Measurements from ENCODE around the gene NT5DC3.

NT5DC3 gene

GRCh38 chr12:103833891-103834290 lies 7.1 kb downstream of the NT5DC3 start:
- no peak overlapping the region for H2AFZ ChIP-seq (ENCODE audit: low read length)
- H3K4me3 ChIP-seq (ENCODE audit: low read length, poor library complexity, severe bottlenecking) = no peak overlapping the region
- no peaks in the 10 kb centered on the region for H4K20me1 ChIP-seq (ENCODE audit: insufficient read depth, low read length, poor library complexity, severe bottlenecking)
- TF ChIP-seq EZH2phosphoT487 (IDR thresholded peaks at IDR 0.05; ENCODE audit: borderline replicate concordance) = no peak
- TF ChIP-seq, protein P1, sequence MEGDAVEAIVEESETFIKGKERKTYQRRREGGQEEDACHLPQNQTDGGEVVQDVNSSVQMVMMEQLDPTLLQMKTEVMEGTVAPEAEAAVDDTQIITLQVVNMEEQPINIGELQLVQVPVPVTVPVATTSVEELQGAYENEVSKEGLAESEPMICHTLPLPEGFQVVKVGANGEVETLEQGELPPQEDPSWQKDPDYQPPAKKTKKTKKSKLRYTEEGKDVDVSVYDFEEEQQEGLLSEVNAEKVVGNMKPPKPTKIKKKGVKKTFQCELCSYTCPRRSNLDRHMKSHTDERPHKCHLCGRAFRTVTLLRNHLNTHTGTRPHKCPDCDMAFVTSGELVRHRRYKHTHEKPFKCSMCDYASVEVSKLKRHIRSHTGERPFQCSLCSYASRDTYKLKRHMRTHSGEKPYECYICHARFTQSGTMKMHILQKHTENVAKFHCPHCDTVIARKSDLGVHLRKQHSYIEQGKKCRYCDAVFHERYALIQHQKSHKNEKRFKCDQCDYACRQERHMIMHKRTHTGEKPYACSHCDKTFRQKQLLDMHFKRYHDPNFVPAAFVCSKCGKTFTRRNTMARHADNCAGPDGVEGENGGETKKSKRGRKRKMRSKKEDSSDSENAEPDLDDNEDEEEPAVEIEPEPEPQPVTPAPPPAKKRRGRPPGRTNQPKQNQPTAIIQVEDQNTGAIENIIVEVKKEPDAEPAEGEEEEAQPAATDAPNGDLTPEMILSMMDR (conservative IDR thresholded peaks at IDR 0.05; ENCODE audit: low read length) = peak; percentile 37; the same call in 1 of the 2 replicates
- H3K4me2 ChIP-seq (ENCODE audit: low read depth, low read length, poor library complexity, severe bottlenecking) = no peak overlapping the region
- H3K9me3 ChIP-seq (ENCODE audit: insufficient read depth, low read depth, low read length) = no peaks in the 10 kb centered on the region
- no peaks in the 10 kb centered on the region for H3K36me3 ChIP-seq (ENCODE audit: insufficient read depth, low read length)
- H3F3A ChIP-seq (ENCODE audit: low read depth) = no peaks in the 10 kb centered on the region
- no peaks in the 10 kb centered on the region for H3K27me3 ChIP-seq (ENCODE audit: insufficient read depth, low read length, poor library complexity, severe bottlenecking)
- H3K79me2 ChIP-seq (ENCODE audit: insufficient read depth, low read length) = no peaks in the 10 kb centered on the region
- H3K9ac ChIP-seq (ENCODE audit: low read depth, low read length, poor library complexity, severe bottlenecking) = no peak overlapping the region
- no peaks in the 10 kb centered on the region for H3K9me2 ChIP-seq (replicated peaks; ENCODE audit: low read depth, low read length)
- H3K4me1 ChIP-seq (ENCODE audit: insufficient read depth, low read length, poor library complexity, severe bottlenecking) = no peaks in the 10 kb centered on the region

DNA sequence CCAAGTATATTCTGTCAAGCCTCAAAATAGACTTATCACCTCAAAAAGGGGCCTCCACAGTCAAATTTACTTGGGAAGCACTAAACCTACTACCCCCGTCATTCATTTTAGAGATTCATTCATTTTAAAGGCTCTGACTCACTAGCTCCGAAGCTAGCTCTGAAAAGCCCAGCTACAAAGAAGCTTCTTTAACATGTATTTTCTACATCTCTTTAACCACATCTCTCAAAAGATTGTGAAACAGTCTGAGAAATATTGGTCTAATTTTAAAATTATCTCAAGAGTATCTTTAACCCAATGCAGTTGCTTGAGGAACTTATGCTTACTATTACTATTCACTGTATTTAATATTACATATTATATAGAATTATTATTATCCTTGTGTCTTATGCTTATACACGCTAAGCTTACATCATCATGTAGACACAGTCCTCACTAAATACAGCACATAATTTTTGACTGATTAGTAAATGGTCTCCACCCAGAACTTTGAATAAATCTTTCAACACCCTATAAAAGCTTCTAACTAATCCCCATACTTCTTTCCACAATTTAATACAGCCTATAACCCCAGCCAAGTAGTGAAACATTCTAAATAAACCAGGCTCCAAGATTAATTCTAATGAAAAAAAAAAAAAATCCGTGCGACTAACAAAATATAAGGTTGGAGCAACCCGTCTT lies 7.8 kb downstream of the NT5DC3 start:
- TF ChIP-seq EZH2phosphoT487 (IDR thresholded peaks at IDR 0.05; ENCODE audit: borderline replicate concordance) = no peak
- TF ChIP-seq, protein P1 (conservative IDR thresholded peaks at IDR 0.05; ENCODE audit: low read length) = no peak
- H3K9me2 ChIP-seq (replicated peaks; ENCODE audit: low read depth, low read length) = no peaks in the 10 kb centered on the region
- H2AFZ ChIP-seq (ENCODE audit: low read length) = no peak overlapping the region
- no peaks in the 10 kb centered on the region for H3K27me3 ChIP-seq (ENCODE audit: insufficient read depth, low read length, poor library complexity, severe bottlenecking)
- H3K4me2 ChIP-seq (ENCODE audit: low read depth, low read length, poor library complexity, severe bottlenecking) = no peak overlapping the region
- H3K4me1 ChIP-seq (ENCODE audit: insufficient read depth, low read length, poor library complexity, severe bottlenecking) = no peaks in the 10 kb centered on the region
- no peak overlapping the region for H3K9ac ChIP-seq (ENCODE audit: low read depth, low read length, poor library complexity, severe bottlenecking)
- H4K20me1 ChIP-seq (ENCODE audit: insufficient read depth, low read length, poor library complexity, severe bottlenecking) = no peaks in the 10 kb centered on the region
- H3K79me2 ChIP-seq (ENCODE audit: insufficient read depth, low read length) = no peaks in the 10 kb centered on the region
- H3K36me3 ChIP-seq (ENCODE audit: insufficient read depth, low read length) = no peaks in the 10 kb centered on the region
- no peaks in the 10 kb centered on the region for H3F3A ChIP-seq (ENCODE audit: low read depth)
- no peak overlapping the region for H3K4me3 ChIP-seq (ENCODE audit: low read length, poor library complexity, severe bottlenecking)
- H3K9me3 ChIP-seq (ENCODE audit: insufficient read depth, low read depth, low read length) = no peaks in the 10 kb centered on the region

GRCh38 chr12:103832048-103832997 lies 8.7 kb downstream of the NT5DC3 start:
- H3K9me2 ChIP-seq (replicated peaks; ENCODE audit: low read depth, low read length) = no peaks in the 10 kb centered on the region
- no peaks in the 10 kb centered on the region for H3K36me3 ChIP-seq (ENCODE audit: insufficient read depth, low read length)
- no peaks in the 10 kb centered on the region for H3K79me2 ChIP-seq (ENCODE audit: insufficient read depth, low read length)
- no peaks in the 10 kb centered on the region for H3K27me3 ChIP-seq (ENCODE audit: insufficient read depth, low read length, poor library complexity, severe bottlenecking)
- H3K4me1 ChIP-seq (ENCODE audit: insufficient read depth, low read length, poor library complexity, severe bottlenecking) = no peaks in the 10 kb centered on the region
- no peak overlapping the region for H3K4me3 ChIP-seq (ENCODE audit: low read length, poor library complexity, severe bottlenecking)
- H3K9me3 ChIP-seq (ENCODE audit: insufficient read depth, low read depth, low read length) = no peaks in the 10 kb centered on the region
- TF ChIP-seq, protein P1 (conservative IDR thresholded peaks at IDR 0.05; ENCODE audit: low read length) = no peak
- no peak for TF ChIP-seq EZH2phosphoT487 (IDR thresholded peaks at IDR 0.05; ENCODE audit: borderline replicate concordance)
- no peak overlapping the region for H2AFZ ChIP-seq (ENCODE audit: low read length)
- no peaks in the 10 kb centered on the region for H4K20me1 ChIP-seq (ENCODE audit: insufficient read depth, low read length, poor library complexity, severe bottlenecking)
- no peaks in the 10 kb centered on the region for H3F3A ChIP-seq (ENCODE audit: low read depth)
- no peak overlapping the region for H3K9ac ChIP-seq (ENCODE audit: low read depth, low read length, poor library complexity, severe bottlenecking)
- no peak overlapping the region for H3K4me2 ChIP-seq (ENCODE audit: low read depth, low read length, poor library complexity, severe bottlenecking)

Data from Loucy (cell line).